ENCODE measurements around the gene SNX32. TPM values are rescaled to one million over a fixed set of nuclear protein-coding genes. Genes with fewer than 3 reads are reported as not detected.

SNX32 gene
- total RNA-seq, 1 experiment from 2014 or later: not detected

- TF ChIP-seq MAX (IDR thresholded peaks at IDR 0.05) (no peak), RAD21 (IDR thresholded peaks at IDR 0.05; ENCODE audit: low read depth) (no peak)
- Histone ChIP-seq H3K4me3 (replicated peaks in 1 of 2; ENCODE audit: low read depth in 1 of 2, low read length in 2 of 2) (no peak overlapping the region), H4K20me1 (ENCODE audit: insufficient read depth) (no peaks in the 10 kb centered on the region), H3K9ac (ENCODE audit: low read length) (no peak overlapping the region), H3K9me3 (ENCODE audit: control insufficient read depth in 1 of 2, insufficient read depth in 1 of 2, low read depth in 1 of 2, low read length in 2 of 2) (no peaks in the 10 kb centered on the region), H3K9me2 (ENCODE audit: insufficient read depth) (no peaks in the 10 kb centered on the region), H3K27me3 (ENCODE audit: insufficient read depth, low read length) (no peaks in the 10 kb centered on the region), H3K4me2 (ENCODE audit: low read length) (no peak overlapping the region), H3K79me2 (ENCODE audit: insufficient read depth, low read length) (peaks cover 15% of the 10 kb centered on the region; the same call in 1 of the 2 replicates), H3K36me3 (ENCODE audit: control insufficient read depth in 1 of 2, insufficient read depth in 2 of 2, low read length in 2 of 2) (peaks cover 5 to 29% of the 10 kb centered on the region in 2 experiments; a peak in 2 of 4 replicates), H3K27ac (ENCODE audit: low read depth, low read length) (no peak overlapping the region), H2AFZ (ENCODE audit: low read depth, low read length, poor library complexity, severe bottlenecking) (no peak overlapping the region), H3K4me1 (ENCODE audit: control insufficient read depth in 1 of 2, insufficient read depth in 2 of 2, low read length in 2 of 2) (peaks cover 2 to 9% of the 10 kb centered on the region in 2 experiments; a peak in 3 of 4 replicates)
- ChIA-PET RAD21 (ENCODE audit: low non-redundant PET in 1 of 2, low total read pairs in 2 of 2, uncharacterized antibody in 2 of 2, unreplicated experiment in 2 of 2) (no interaction called here), POLR2A (no interaction called here), CTCF (no interaction called here)
- no TSS peak for BruUV-seq (replicated peaks)
- ATAC-seq (no peak), DNase-seq (ENCODE audit: low read depth, low spot score) (no peak)
- intact Hi-C loops (cut with micrococcal nuclease): no loop called here
These were observed 46.3 kb downstream of the SNX32 start for GRCh38 chr11:65880027-65880426.

- Histone ChIP-seq H3K79me2 (ENCODE audit: insufficient read depth, low read length) (peaks cover 22% of the 10 kb centered on the region; the same call in 1 of the 2 replicates), H3K4me3 (replicated peaks in 1 of 2; ENCODE audit: low read depth in 1 of 2, low read length in 2 of 2) (no peak overlapping the region), H3K27me3 (ENCODE audit: insufficient read depth, low read length) (no peaks in the 10 kb centered on the region), H3K9me2 (ENCODE audit: insufficient read depth) (no peaks in the 10 kb centered on the region), H3K27ac (ENCODE audit: low read depth, low read length) (no peak overlapping the region), H3K9ac (ENCODE audit: low read length) (no peak overlapping the region), H3K9me3 (ENCODE audit: control insufficient read depth in 1 of 2, insufficient read depth in 1 of 2, low read depth in 1 of 2, low read length in 2 of 2) (no peaks in the 10 kb centered on the region), H3K36me3 (ENCODE audit: control insufficient read depth in 1 of 2, insufficient read depth in 2 of 2, low read length in 2 of 2) (peaks cover 5 to 36% of the 10 kb centered on the region in 2 experiments), H3K4me2 (ENCODE audit: low read length) (no peak overlapping the region), H4K20me1 (ENCODE audit: insufficient read depth) (no peaks in the 10 kb centered on the region), H3K4me1 (ENCODE audit: control insufficient read depth in 1 of 2, insufficient read depth in 2 of 2, low read length in 2 of 2) (peaks cover 2 to 11% of the 10 kb centered on the region in 2 experiments; a peak in 3 of 4 replicates), H2AFZ (ENCODE audit: low read depth, low read length, poor library complexity, severe bottlenecking) (no peak overlapping the region)
- RAD21 ChIA-PET (ENCODE audit: low non-redundant PET in 1 of 2, low total read pairs in 2 of 2, uncharacterized antibody in 2 of 2, unreplicated experiment in 2 of 2): no interaction called here
- ATAC-seq: no peak
- POLR2A ChIA-PET: no interaction called here
- DNase-seq (ENCODE audit: low read depth, low spot score): no peak
- TF ChIP-seq EGR1 (IDR thresholded peaks at IDR 0.05; ENCODE audit: low read depth): no peak
- TF ChIP-seq EZH2phosphoT487 (IDR thresholded peaks at IDR 0.05; ENCODE audit: borderline replicate concordance): no peak
- TF ChIP-seq FOSL1 (IDR thresholded peaks at IDR 0.05; ENCODE audit: low read depth): no peak
- TF ChIP-seq SRF (IDR thresholded peaks at IDR 0.05; ENCODE audit: low read depth): no peak
- TF ChIP-seq ZFX (IDR thresholded peaks at IDR 0.05): no peak
- no peak for TF ChIP-seq EZH2 (IDR thresholded peaks at IDR 0.05)
- TF ChIP-seq ATF3 (IDR thresholded peaks at IDR 0.05): no peak
- CTCF ChIA-PET: no interaction called here
- intact Hi-C loops (cut with micrococcal nuclease): no loop called here
- BruUV-seq (replicated peaks): no TSS peak
These were observed 47.2 kb downstream of the SNX32 start for GRCh38 chr11:65880844-65881421.

Data from HCT116 (cell line).